MCF 10A (cell line): ENCODE measurements around the gene TRIM17. TPM values are rescaled to one million over a fixed set of nuclear protein-coding genes. Genes with fewer than 3 reads are reported as not detected.

Experiments used
- BruUV-seq: library from RNA; stranded (reverse); fragments of 400-500 nt; replicated peaks from 2 replicates; lab custom pipeline; 2021; lab: Mats Ljungman, UMichigan
- CTCF ChIA-PET: fragments of 300-600 bp; sonication (Branson Sonifier 250); formaldehyde crosslinking; extraction: SDS; loops from one replicate; lab custom pipeline; 2021; ENCODE audit warnings: antibody characterized with exemption, inconsistent platforms; lab: Yijun Ruan, JAX
- POLR2A ChIA-PET: fragments of 300-600, 350-650 bp; sonication (Branson Sonifier 250); formaldehyde crosslinking; extraction: SDS; loops from one replicate; lab custom pipeline; 2020; ENCODE audit warnings: antibody characterized with exemption, inconsistent platforms; lab: Yijun Ruan, JAX
- DNase-seq: peaks from one replicate; pipeline ENCODE4 v3.0.0-alpha.2; 2018; ENCODE audit not compliant: unreplicated experiment
- H3K27ac Mint-ChIP-seq: one replicate; pipeline ENCODE4 v1.8.0; 2022; ENCODE audit warnings: mild to moderate bottlenecking, low read depth, mixed read lengths; ENCODE audit not compliant: unreplicated experiment
- H3K27me3 Mint-ChIP-seq: one replicate; pipeline ENCODE4 v1.8.0; 2022; ENCODE audit warnings: mixed read lengths; ENCODE audit not compliant: insufficient read depth, unreplicated experiment
- H3K36me3 Mint-ChIP-seq: one replicate; pipeline ENCODE4 v1.8.0; 2022; ENCODE audit warnings: mild to moderate bottlenecking, moderate library complexity, mixed read lengths; ENCODE audit not compliant: insufficient read depth, unreplicated experiment
- H3K4me1 Mint-ChIP-seq: one replicate; pipeline ENCODE4 v1.8.0; 2022; ENCODE audit warnings: mixed read lengths; ENCODE audit not compliant: insufficient read depth, unreplicated experiment
- H3K4me3 Mint-ChIP-seq: one replicate; pipeline ENCODE4 v1.8.0; 2022; ENCODE audit warnings: mild to moderate bottlenecking, moderate library complexity, mixed read lengths; ENCODE audit not compliant: unreplicated experiment
- H3K9me3 Mint-ChIP-seq: one replicate; pipeline ENCODE4 v1.8.0; 2022; ENCODE audit warnings: mixed read lengths; ENCODE audit not compliant: unreplicated experiment
- intact Hi-C: fragments of 100-400 bp; cut with micrococcal nuclease; formaldehyde crosslinking; loops from 2 replicates; pipeline ENCODE4 v1.14.1; 2022
- total RNA-seq: library from RNA; stranded (reverse); gene quantifications from 2 replicates; pipeline ENCODE4 v1.2.3, GENCODE V29; 2022
- TF ChIP-seq, protein P1 (sequence below): fragments of 200-600 bp; IDR thresholded peaks from one replicate; pipeline ENCODE4 v1.8.0; 2022; ENCODE audit warnings: antibody characterized with exemption, mild to moderate bottlenecking; ENCODE audit not compliant: unreplicated experiment

Gene TRIM17
- total RNA-seq, 1 experiment from 2014 or later, result not detected

DNA sequence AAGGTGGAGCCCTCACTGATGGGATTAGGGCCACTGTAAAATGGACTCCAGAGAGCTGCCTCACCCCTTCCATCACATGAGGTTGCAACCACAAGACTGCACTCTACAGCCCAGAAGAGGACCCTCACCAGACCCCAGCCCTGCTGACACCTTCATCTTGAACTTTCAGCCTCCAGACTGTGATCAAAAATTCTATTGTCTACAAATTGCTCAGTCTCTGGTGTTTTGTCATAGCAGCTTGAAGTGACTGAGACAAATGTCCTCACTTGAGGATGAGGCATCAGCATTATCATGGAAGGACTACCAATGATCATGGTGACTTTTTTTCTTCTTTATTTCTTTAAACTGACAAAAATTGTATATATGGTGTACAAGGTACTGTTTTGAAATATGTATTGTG, 26.7 kb upstream of the TRIM17 start:
- Mint-ChIP-seq H3K27ac (no peak overlapping the region), H3K4me1 (no peaks in the 10 kb centered on the region), H3K4me3 (no peak overlapping the region), H3K27me3 (peaks cover 90% of the 10 kb centered on the region), H3K9me3 (no peaks in the 10 kb centered on the region), H3K36me3 (no peaks in the 10 kb centered on the region)
- intact Hi-C loops, result no loop called here
- TF ChIP-seq, protein P1, sequence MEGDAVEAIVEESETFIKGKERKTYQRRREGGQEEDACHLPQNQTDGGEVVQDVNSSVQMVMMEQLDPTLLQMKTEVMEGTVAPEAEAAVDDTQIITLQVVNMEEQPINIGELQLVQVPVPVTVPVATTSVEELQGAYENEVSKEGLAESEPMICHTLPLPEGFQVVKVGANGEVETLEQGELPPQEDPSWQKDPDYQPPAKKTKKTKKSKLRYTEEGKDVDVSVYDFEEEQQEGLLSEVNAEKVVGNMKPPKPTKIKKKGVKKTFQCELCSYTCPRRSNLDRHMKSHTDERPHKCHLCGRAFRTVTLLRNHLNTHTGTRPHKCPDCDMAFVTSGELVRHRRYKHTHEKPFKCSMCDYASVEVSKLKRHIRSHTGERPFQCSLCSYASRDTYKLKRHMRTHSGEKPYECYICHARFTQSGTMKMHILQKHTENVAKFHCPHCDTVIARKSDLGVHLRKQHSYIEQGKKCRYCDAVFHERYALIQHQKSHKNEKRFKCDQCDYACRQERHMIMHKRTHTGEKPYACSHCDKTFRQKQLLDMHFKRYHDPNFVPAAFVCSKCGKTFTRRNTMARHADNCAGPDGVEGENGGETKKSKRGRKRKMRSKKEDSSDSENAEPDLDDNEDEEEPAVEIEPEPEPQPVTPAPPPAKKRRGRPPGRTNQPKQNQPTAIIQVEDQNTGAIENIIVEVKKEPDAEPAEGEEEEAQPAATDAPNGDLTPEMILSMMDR, result no peak
- POLR2A ChIA-PET, result interaction anchor here (1.2 kb wide), 1 partner anchor 13 kb away, joined by 6 read pairs; no protein-coding TSS in a partner anchor
- CTCF ChIA-PET, result interaction anchor here (0.6 to 1.4 kb wide), 6 partner anchors 11 to 224 kb away, joined by 3 to 5 read pairs (median 4); no protein-coding TSS in a partner anchor
- no TSS peak for BruUV-seq
- DNase-seq, result no peak

DNA sequence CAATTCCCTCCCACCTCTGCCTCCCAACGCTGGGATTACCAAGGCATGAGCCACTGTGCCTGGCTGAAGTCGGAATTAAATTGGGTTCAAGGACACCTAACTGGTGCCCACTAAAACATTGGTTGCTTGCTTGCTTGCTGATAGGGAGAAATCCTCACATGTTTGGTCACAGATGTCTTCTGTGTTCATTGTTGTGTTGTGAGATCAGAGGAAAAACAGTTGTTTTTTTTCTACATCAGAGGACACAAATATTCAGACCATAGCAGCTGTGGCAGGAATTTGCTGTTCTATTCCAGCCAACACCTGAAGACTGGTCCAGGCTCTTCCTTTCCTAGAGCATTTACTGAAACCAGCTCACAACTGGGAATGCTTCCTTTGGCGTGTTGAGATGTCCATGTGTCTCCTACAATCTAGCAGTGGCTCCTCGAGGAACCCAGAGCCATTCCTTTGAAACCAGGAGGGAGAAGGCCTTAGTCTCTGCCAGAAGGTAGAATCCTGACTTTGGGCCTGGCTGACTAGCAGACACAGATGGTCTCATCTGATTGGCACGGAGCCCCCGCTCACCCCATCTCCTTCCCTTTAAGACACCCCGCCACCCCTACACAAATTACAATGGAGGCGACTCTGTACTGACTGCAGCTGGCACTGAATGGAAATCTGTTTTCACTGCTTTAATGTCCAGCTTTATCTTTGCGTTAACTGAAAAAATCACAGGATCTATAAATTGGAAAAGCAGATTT, 24.3 kb upstream of the TRIM17 start:
- H3K27me3 Mint-ChIP-seq, result peaks cover 75% of the 10 kb centered on the region
- ChIA-PET CTCF (interaction anchor here (0.5 to 1.3 kb wide), 5 partner anchors 36 to 92 kb away, joined by 3 to 5 read pairs (median 3); no protein-coding TSS in a partner anchor), POLR2A (interaction anchor here (1.1 kb wide), 1 partner anchor 9 kb away, joined by 4 read pairs; no protein-coding TSS in a partner anchor)

DNA sequence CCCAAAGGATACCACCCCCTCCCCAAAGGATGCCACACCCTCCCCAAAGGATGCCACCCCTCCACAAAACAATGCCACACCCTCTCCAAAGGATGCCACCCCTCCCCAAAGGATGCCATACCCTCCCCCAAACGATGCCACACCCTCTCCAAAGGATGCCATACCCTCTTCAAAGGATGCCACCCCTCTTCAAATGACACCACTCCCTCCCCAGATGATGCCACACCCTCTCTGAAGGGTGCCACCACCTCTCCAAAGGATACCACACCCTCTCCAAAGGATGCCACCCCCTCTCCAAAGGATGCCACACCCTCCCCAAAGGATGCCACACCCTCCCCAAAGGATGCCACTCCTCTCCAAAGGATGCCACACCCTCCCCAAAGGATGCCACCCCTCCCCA, 21.6 kb upstream of the TRIM17 start:
- ChIA-PET CTCF (no interaction called here), POLR2A (interaction anchor here (0.6 to 0.9 kb wide), 2 partner anchors 10 to 11 kb away, joined by 3 read pairs; no protein-coding TSS in a partner anchor)
- Mint-ChIP-seq H3K4me3 (no peak overlapping the region), H3K27me3 (peaks cover 63% of the 10 kb centered on the region), H3K9me3 (no peaks in the 10 kb centered on the region), H3K36me3 (no peaks in the 10 kb centered on the region), H3K27ac (no peak overlapping the region), H3K4me1 (no peaks in the 10 kb centered on the region)
- TF ChIP-seq, protein P1, result no peak
- no peak for DNase-seq
- intact Hi-C loops, result no loop called here
- BruUV-seq, result no TSS peak

More for the DNA sequence above, 24.3 kb upstream of the TRIM17 start:
- Mint-ChIP-seq H3K9me3 (no peaks in the 10 kb centered on the region), H3K4me1 (no peaks in the 10 kb centered on the region), H3K27ac (no peak overlapping the region), H3K4me3 (no peak overlapping the region), H3K36me3 (no peaks in the 10 kb centered on the region)
- intact Hi-C loops, result no loop called here
- DNase-seq, result no peak
- no TSS peak for BruUV-seq
- TF ChIP-seq, protein P1, result no peak

DNA sequence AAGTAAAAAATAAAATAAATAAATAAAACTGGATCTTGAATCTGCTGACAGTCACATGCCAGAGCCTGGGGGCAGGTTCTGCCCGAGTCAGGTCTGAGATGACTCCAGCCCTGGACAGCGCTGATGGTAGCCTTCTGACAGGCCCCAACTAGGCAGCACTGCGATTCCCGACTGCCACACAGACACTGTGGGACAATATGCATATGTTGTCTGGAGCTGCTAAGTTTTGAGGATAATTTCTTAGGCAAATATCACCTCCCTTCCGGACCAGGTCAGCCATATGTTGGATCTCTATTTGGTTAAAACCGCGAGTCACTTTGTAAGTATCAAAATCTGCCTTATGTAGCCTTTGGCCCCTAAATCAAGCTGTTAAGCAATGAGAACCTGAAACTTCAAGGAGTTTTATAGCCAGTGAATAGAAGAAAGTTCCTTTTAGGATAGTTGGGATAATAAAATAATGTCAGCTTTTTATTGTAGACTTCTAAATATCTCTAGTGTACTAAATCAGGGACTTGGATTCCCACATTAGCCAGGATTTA, 20.8 kb upstream of the TRIM17 start:
- TF ChIP-seq, protein P1, result no peak
- Mint-ChIP-seq H3K27me3 (peaks cover 63% of the 10 kb centered on the region), H3K9me3 (no peaks in the 10 kb centered on the region), H3K27ac (no peak overlapping the region), H3K4me3 (no peak overlapping the region), H3K4me1 (no peaks in the 10 kb centered on the region), H3K36me3 (no peaks in the 10 kb centered on the region)
- intact Hi-C loops, result no loop called here
- no TSS peak for BruUV-seq
- CTCF ChIA-PET, result no interaction called here
- POLR2A ChIA-PET, result interaction anchor here (0.6 to 0.9 kb wide), 2 partner anchors 9 to 12 kb away, joined by 3 read pairs; no protein-coding TSS in a partner anchor
- no peak for DNase-seq
